ENCODE measurements around the gene PLPP6. TPM values are rescaled to one million over a fixed set of nuclear protein-coding genes. Genes with fewer than 3 reads are reported as not detected.

Gene PLPP6
- total and polyA plus RNA-seq, 2 of the 13 experiments (the other 11 are each of a cell fraction or from before 2014, with no cell fraction given): 12.1 to 15.5 TPM

GRCh38 chr9:4700091-4700490 is 38.0 kb downstream of the PLPP6 start (continued):
- TF ChIP-seq ZNF205 (CRISPR knock-in tag; IDR thresholded peaks at IDR 0.05): 0 out of 2 replicates have a peak, but pooled peaks have one; percentile 59
- TF ChIP-seq SAP130 (CRISPR knock-in tag; IDR thresholded peaks at IDR 0.05; ENCODE audit: low read depth): peak; percentile 85
- TF ChIP-seq ZNF362 (CRISPR knock-in tag; IDR thresholded peaks at IDR 0.05; ENCODE audit: borderline replicate concordance): peak; percentile 39; the same call in 1 of the 2 replicates
- TF ChIP-seq EP300 (IDR thresholded peaks at IDR 0.05; ENCODE audit: low read depth in 2 of 2, low read length in 2 of 2): peak; percentile 65 to 77; a peak in 3 of 4 replicates
- peak; percentile 79 for TF ChIP-seq EP300 (CRISPR knock-in tag; IDR thresholded peaks at IDR 0.05; ENCODE audit: borderline replicate concordance)
- TF ChIP-seq SRSF4 (IDR thresholded peaks at IDR 0.05; ENCODE audit: low read depth, low read length, poor library complexity, severe bottlenecking): no peak
- peak; percentile 89 for TF ChIP-seq HMG20A (CRISPR knock-in tag; IDR thresholded peaks at IDR 0.05; ENCODE audit: borderline replicate concordance)
- no peak for TF ChIP-seq MYNN (CRISPR knock-in tag; IDR thresholded peaks at IDR 0.05; ENCODE audit: low read depth)
- peak; percentile 50; the same call in 1 of the 2 replicates for TF ChIP-seq YEATS4 (CRISPR knock-in tag; IDR thresholded peaks at IDR 0.05; ENCODE audit: borderline replicate concordance)
- TF ChIP-seq RARA (CRISPR knock-in tag; IDR thresholded peaks at IDR 0.05): peak; percentile 87
- TF ChIP-seq SP4 (CRISPR knock-in tag; IDR thresholded peaks at IDR 0.05): no peak
- TF ChIP-seq TBL1XR1 (IDR thresholded peaks at IDR 0.05; ENCODE audit: borderline replicate concordance, low read length, partially characterized antibody): peak; percentile 50
- TF ChIP-seq ZNF18 (CRISPR knock-in tag; IDR thresholded peaks at IDR 0.05; ENCODE audit: insufficient replicate concordance): no peak
- TF ChIP-seq RFX3 (CRISPR knock-in tag; IDR thresholded peaks at IDR 0.05): no peak
- peak; percentile 18 to 36; a peak in 2 of 4 replicates for TF ChIP-seq NR2F1 (CRISPR knock-in tag; IDR thresholded peaks at IDR 0.05)
- peak; percentile 51; the same call in 1 of the 2 replicates for TF ChIP-seq TBX2 (CRISPR knock-in tag; IDR thresholded peaks at IDR 0.05; ENCODE audit: borderline replicate concordance)
- TF ChIP-seq ZNF672 (CRISPR knock-in tag; IDR thresholded peaks at IDR 0.05): peak; percentile 100
- TF ChIP-seq ZNF382 (CRISPR knock-in tag; IDR thresholded peaks at IDR 0.05; ENCODE audit: borderline replicate concordance): no peak
- TF ChIP-seq MXD4 (CRISPR knock-in tag; IDR thresholded peaks at IDR 0.05): 0 out of 2 replicates have a peak, but pooled peaks have one; percentile 25
- TF ChIP-seq MED1 (CRISPR knock-in tag; IDR thresholded peaks at IDR 0.05): peak; percentile 78
- TF ChIP-seq HNF1B (CRISPR knock-in tag; IDR thresholded peaks at IDR 0.05): peak; percentile 65
- TF ChIP-seq DMAP1 (CRISPR knock-in tag; IDR thresholded peaks at IDR 0.05): peak; percentile 44; the same call in 1 of the 2 replicates
- 0 out of 2 replicates have a peak, but pooled peaks have one; percentile 50 for TF ChIP-seq IRF2 (CRISPR knock-in tag; IDR thresholded peaks at IDR 0.05)

Data from HepG2 (cell line).